SH-SY5Y (cell line): ENCODE results near the gene MACROD2.

Source experiments
- GATA2 ChIP-seq: IDR thresholded peaks from 2 replicates; pipeline ENCODE4 v1.6.1; 2011; ENCODE audit warnings: mild to moderate bottlenecking, low read depth, low read length
- GATA3 ChIP-seq: IDR thresholded peaks from 2 replicates; pipeline ENCODE4 v1.6.1; 2011; ENCODE audit warnings: low read depth, mild to moderate bottlenecking, low read length, moderate library complexity

DNA sequence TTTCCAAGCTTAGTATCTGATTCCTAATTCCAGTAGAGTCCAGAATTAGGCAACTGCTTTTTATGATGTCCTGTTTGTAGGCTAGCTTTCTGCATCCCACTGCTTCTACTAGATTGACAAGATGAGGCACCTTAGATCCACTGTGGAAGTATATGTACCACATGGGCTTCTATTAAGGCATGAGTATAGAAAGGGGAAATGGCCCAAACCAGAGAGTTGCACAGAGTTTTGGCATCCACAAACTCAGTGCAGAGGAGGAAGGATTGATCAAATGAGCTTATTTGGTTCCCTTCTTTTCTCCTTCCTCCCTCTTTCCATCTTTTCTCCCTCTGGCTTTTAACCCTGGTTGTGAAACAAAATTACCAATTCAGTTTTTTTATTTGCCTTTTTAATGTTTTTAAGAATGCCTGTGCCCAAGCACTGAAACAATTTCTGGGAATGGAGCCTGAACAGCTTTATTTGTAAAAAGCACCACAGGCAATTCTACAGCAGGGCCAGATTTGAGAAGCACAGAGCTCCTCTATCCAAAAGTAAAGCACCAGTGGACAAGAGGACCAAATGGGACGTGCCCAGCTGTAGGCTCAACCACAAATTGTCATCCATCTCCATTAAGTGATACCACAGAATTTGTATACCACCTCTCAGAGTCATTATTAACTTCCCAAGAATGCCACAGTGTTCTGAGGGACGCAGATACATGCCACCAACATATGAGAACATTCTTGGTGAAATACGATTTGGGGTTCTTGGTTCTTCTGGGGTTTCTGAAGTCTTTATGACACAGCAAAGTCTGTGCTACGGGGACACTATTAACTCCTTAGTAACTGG lies 1608.9 kb downstream of the MACROD2 start:
- no peak for TF ChIP-seq GATA2
- TF ChIP-seq GATA3, result no peak
